ENCODE measurements around the gene ARHGAP22.

The ARHGAP22 gene

DNA sequence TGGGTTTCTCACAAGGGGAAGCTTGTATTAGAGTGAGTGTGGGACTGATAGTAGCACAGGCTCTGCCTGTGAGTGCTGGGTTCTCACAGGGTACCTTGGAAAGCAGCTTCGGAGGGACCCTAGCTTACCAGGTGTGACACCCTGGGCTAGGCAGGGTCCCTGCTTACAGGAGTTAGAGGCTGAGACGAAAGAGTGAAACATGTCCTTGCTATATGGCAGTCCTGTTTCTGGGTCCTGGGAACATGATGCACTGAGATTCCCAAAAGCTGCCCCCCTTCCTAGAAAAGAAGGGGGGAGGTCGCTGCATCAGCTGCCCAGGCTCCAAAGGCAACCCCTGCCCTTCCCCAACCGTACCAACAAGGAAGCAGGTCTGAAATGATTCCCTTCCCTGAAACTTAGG, 6.3 kb upstream of the ARHGAP22 start:
- TF ChIP-seq TAF1 (IDR thresholded peaks at IDR 0.05; ENCODE audit: borderline replicate concordance, insufficient read depth, low read length) (no peak), POLR2AphosphoS5 (IDR thresholded peaks at IDR 0.05; ENCODE audit: low read depth, low read length) (no peak), SIN3A (IDR thresholded peaks at IDR 0.05; ENCODE audit: borderline replicate concordance, insufficient read depth, low read length) (no peak), FOXP2 (optimal IDR thresholded peaks at IDR 0.05; ENCODE audit: borderline replicate concordance, extremely low read depth, extremely low read length, insufficient read depth) (no peak)
- TF ChIP-seq, protein P1, sequence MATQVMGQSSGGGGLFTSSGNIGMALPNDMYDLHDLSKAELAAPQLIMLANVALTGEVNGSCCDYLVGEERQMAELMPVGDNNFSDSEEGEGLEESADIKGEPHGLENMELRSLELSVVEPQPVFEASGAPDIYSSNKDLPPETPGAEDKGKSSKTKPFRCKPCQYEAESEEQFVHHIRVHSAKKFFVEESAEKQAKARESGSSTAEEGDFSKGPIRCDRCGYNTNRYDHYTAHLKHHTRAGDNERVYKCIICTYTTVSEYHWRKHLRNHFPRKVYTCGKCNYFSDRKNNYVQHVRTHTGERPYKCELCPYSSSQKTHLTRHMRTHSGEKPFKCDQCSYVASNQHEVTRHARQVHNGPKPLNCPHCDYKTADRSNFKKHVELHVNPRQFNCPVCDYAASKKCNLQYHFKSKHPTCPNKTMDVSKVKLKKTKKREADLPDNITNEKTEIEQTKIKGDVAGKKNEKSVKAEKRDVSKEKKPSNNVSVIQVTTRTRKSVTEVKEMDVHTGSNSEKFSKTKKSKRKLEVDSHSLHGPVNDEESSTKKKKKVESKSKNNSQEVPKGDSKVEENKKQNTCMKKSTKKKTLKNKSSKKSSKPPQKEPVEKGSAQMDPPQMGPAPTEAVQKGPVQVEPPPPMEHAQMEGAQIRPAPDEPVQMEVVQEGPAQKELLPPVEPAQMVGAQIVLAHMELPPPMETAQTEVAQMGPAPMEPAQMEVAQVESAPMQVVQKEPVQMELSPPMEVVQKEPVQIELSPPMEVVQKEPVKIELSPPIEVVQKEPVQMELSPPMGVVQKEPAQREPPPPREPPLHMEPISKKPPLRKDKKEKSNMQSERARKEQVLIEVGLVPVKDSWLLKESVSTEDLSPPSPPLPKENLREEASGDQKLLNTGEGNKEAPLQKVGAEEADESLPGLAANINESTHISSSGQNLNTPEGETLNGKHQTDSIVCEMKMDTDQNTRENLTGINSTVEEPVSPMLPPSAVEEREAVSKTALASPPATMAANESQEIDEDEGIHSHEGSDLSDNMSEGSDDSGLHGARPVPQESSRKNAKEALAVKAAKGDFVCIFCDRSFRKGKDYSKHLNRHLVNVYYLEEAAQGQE (IDR thresholded peaks at IDR 0.05; ENCODE audit: insufficient read depth in 1 of 2, low read depth in 2 of 2, low read length in 2 of 2), result no peak

DNA sequence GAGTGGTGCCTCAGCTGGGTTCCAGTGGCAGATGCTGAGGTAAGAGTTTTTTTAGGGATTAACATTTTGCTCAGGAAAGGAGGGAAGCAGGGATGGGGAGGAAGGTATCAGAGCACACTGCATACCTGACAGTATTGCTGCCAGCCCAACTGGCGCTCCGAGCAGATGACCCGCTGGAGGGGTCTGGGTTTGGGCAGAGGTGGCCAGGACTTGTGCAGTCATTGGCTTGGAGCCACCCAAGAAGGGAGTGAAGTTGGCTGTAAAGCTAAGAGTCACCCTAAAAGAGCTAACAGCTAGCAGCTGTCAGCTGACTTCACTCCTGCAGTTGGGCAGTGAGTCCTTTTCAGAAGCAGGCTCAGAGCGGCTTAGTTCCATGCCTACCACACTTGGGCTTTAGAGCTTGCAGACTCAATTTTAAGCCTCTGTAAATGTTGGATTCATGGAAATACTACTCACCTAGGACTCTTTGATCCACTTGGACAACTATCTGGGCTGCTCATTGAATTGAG, 5.8 kb upstream of the ARHGAP22 start:
- no peak for TF ChIP-seq POLR2AphosphoS5 (IDR thresholded peaks at IDR 0.05; ENCODE audit: low read depth, low read length)
- TF ChIP-seq, protein P1 (IDR thresholded peaks at IDR 0.05; ENCODE audit: insufficient read depth in 1 of 2, low read depth in 2 of 2, low read length in 2 of 2), result no peak
- no peak for TF ChIP-seq TAF1 (IDR thresholded peaks at IDR 0.05; ENCODE audit: borderline replicate concordance, insufficient read depth, low read length)
- TF ChIP-seq FOXP2 (optimal IDR thresholded peaks at IDR 0.05; ENCODE audit: borderline replicate concordance, extremely low read depth, extremely low read length, insufficient read depth), result no peak
- TF ChIP-seq SIN3A (IDR thresholded peaks at IDR 0.05; ENCODE audit: borderline replicate concordance, insufficient read depth, low read length), result no peak

DNA sequence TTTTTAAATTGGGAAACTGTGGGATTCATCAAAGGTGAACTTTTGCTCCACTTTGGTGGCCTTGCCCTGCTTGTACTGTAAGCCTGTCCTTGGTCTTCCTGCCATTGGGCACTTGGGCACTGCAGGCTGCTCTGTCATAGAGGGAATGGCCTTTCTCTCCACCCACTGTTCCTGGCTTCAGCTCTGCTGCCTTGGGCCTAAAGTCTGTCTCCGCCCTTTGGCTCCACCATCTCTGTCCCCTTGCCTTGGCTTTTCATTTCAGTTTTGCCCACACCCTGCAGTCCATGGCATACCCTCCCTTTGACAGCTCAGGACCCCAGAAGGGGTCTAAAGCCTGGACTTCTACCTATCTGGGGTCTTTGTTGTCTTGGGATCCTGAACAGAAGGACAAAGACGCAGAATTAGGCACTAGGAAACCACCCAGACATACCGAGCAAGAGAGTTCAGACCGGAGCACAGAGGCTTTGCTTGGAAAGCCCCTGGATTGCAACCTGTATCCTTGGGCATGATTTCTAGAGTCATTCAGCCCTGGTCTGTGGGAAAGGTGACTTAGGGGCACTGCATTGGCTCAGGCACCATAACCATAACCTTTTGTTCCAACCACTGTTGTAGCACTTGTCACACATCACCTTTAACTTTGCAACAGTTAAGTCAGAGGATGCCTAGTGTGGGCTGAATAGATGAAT, 5.2 kb upstream of the ARHGAP22 start:
- no peak for TF ChIP-seq SIN3A (IDR thresholded peaks at IDR 0.05; ENCODE audit: borderline replicate concordance, insufficient read depth, low read length)
- no peak for TF ChIP-seq POLR2AphosphoS5 (IDR thresholded peaks at IDR 0.05; ENCODE audit: low read depth, low read length)
- TF ChIP-seq FOXP2 (optimal IDR thresholded peaks at IDR 0.05; ENCODE audit: borderline replicate concordance, extremely low read depth, extremely low read length, insufficient read depth), result no peak
- TF ChIP-seq, protein P1 (IDR thresholded peaks at IDR 0.05; ENCODE audit: insufficient read depth in 1 of 2, low read depth in 2 of 2, low read length in 2 of 2), result no peak
- TF ChIP-seq TAF1 (IDR thresholded peaks at IDR 0.05; ENCODE audit: borderline replicate concordance, insufficient read depth, low read length), result no peak

DNA sequence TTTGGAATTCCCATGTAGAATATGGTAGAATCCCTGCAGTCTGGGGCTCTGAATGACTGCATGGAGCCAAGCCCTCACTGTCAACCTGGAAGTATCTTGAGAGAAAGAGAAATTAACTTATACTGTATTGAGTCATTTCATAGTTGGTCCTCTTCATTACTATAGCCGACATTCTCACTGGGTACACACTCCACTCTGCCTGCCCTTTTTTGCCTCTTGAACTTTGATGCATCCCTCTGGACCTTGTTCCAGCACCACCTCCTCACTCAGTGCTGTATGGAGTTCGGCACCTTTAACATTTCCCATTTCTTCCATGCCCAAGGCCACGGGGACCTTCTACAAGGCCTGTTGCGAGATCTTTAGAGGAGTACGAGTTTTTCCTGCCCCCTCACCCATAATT, 4.6 kb upstream of the ARHGAP22 start:
- TF ChIP-seq POLR2AphosphoS5 (IDR thresholded peaks at IDR 0.05; ENCODE audit: low read depth, low read length), result no peak
- no peak for TF ChIP-seq SIN3A (IDR thresholded peaks at IDR 0.05; ENCODE audit: borderline replicate concordance, insufficient read depth, low read length)
- TF ChIP-seq, protein P1 (IDR thresholded peaks at IDR 0.05; ENCODE audit: insufficient read depth in 1 of 2, low read depth in 2 of 2, low read length in 2 of 2), result no peak
- no peak for TF ChIP-seq TAF1 (IDR thresholded peaks at IDR 0.05; ENCODE audit: borderline replicate concordance, insufficient read depth, low read length)
- TF ChIP-seq FOXP2 (optimal IDR thresholded peaks at IDR 0.05; ENCODE audit: borderline replicate concordance, extremely low read depth, extremely low read length, insufficient read depth), result no peak

Data from PFSK-1 (cell line).